ENCODE measurements around the gene GPR156. TPM values are rescaled to one million over a fixed set of nuclear protein-coding genes. Genes with fewer than 3 reads are reported as not detected.

Gene GPR156
- total RNA-seq, 6 donors from 2014 or later, result 0.20 to 1.0 (median 0.24) TPM; not detected in 1

GRCh38 chr3:120145542-120146285 is 139.3 kb downstream of the GPR156 start:
- DNase-seq (no peak), ATAC-seq (ENCODE audit: low FRiP score in 2 of 2) (peak in 1 of 2 donors; percentile 54)
- 51 to 55% methylated on average over 3 of the region's 3 CpGs for WGBS, 2 donors
- peaks cover 14 to 20% (median 17%) of the 10 kb centered on the region in 4 donors for H3K4me1 ChIP-seq
- H3K27ac ChIP-seq, result no peak overlapping the region
- TF ChIP-seq POLR2AphosphoS5 (IDR thresholded peaks at IDR 0.05) (no peak), EP300 (IDR thresholded peaks at IDR 0.05) (no peak), CTCF (IDR thresholded peaks at IDR 0.05) (no peak), POLR2A (IDR thresholded peaks at IDR 0.05) (no peak)
- H3K27me3 ChIP-seq, result no peaks in the 10 kb centered on the region
- no peaks in the 10 kb centered on the region for H3K36me3 ChIP-seq
- H3K9me3 ChIP-seq, result no peaks in the 10 kb centered on the region
- no peak overlapping the region for H3K4me3 ChIP-seq

GRCh38 chr3:120144267-120144666 is 140.8 kb downstream of the GPR156 start:
- 58 to 69% methylated on average over 4 of the region's 4 CpGs for WGBS, 2 donors
- no peak overlapping the region for H3K27ac ChIP-seq
- no peaks in the 10 kb centered on the region for H3K27me3 ChIP-seq
- no peak for TF ChIP-seq POLR2A (IDR thresholded peaks at IDR 0.05)
- TF ChIP-seq EP300 (IDR thresholded peaks at IDR 0.05), result no peak
- no peak for TF ChIP-seq POLR2AphosphoS5 (IDR thresholded peaks at IDR 0.05)
- no peak for TF ChIP-seq CTCF (IDR thresholded peaks at IDR 0.05)
- peaks cover 14 to 20% (median 17%) of the 10 kb centered on the region in 4 donors for H3K4me1 ChIP-seq
- peak in 1 of 2 donors; percentile 73 for ATAC-seq (ENCODE audit: low FRiP score in 2 of 2)
- no peak for DNase-seq
- no peaks in the 10 kb centered on the region for H3K36me3 ChIP-seq
- H3K4me3 ChIP-seq, result no peak overlapping the region
- no peaks in the 10 kb centered on the region for H3K9me3 ChIP-seq

- no peaks in the 10 kb centered on the region for H3K9me3 ChIP-seq
- no peak overlapping the region for H3K27ac ChIP-seq
- WGBS, 2 donors, result 100% methylated on average over 2 of the region's 2 CpGs
- DNase-seq, result no peak
- peaks cover 12 to 17% (median 16%) of the 10 kb centered on the region in 4 donors for H3K4me1 ChIP-seq
- no peaks in the 10 kb centered on the region for H3K36me3 ChIP-seq
- no peaks in the 10 kb centered on the region for H3K27me3 ChIP-seq
- ATAC-seq (ENCODE audit: low FRiP score in 2 of 2), result no peak
- TF ChIP-seq EP300 (IDR thresholded peaks at IDR 0.05) (no peak), CTCF (IDR thresholded peaks at IDR 0.05) (no peak), POLR2A (IDR thresholded peaks at IDR 0.05) (no peak), POLR2AphosphoS5 (IDR thresholded peaks at IDR 0.05) (no peak)
- no peak overlapping the region for H3K4me3 ChIP-seq
These were observed 141.3 kb downstream of the GPR156 start for GRCh38 chr3:120143676-120144075.

GRCh38 chr3:120142236-120142635 is 142.8 kb downstream of the GPR156 start:
- TF ChIP-seq CTCF (IDR thresholded peaks at IDR 0.05) (no peak), POLR2A (IDR thresholded peaks at IDR 0.05) (no peak), POLR2AphosphoS5 (IDR thresholded peaks at IDR 0.05) (no peak)
- Histone ChIP-seq H3K4me3 (no peak overlapping the region), H3K27ac (no peak overlapping the region), H3K27me3 (no peaks in the 10 kb centered on the region), H3K4me1 (peaks cover 2 to 3% (median 3%) of the 10 kb centered on the region in 4 donors), H3K9me3 (no peaks in the 10 kb centered on the region), H3K36me3 (no peaks in the 10 kb centered on the region)
- no peak for ATAC-seq (ENCODE audit: low FRiP score in 2 of 2)
- 65 to 71% methylated on average over 4 of the region's 4 CpGs for WGBS, 2 donors
- no peak for DNase-seq

All from upper lobe of left lung (tissue), 6 donors.